ENCODE measurements around the gene MTARC2.

- TF ChIP-seq, protein P1, sequence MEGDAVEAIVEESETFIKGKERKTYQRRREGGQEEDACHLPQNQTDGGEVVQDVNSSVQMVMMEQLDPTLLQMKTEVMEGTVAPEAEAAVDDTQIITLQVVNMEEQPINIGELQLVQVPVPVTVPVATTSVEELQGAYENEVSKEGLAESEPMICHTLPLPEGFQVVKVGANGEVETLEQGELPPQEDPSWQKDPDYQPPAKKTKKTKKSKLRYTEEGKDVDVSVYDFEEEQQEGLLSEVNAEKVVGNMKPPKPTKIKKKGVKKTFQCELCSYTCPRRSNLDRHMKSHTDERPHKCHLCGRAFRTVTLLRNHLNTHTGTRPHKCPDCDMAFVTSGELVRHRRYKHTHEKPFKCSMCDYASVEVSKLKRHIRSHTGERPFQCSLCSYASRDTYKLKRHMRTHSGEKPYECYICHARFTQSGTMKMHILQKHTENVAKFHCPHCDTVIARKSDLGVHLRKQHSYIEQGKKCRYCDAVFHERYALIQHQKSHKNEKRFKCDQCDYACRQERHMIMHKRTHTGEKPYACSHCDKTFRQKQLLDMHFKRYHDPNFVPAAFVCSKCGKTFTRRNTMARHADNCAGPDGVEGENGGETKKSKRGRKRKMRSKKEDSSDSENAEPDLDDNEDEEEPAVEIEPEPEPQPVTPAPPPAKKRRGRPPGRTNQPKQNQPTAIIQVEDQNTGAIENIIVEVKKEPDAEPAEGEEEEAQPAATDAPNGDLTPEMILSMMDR (IDR thresholded peaks at IDR 0.05) = no peak
- TF ChIP-seq ZFX (IDR thresholded peaks at IDR 0.05; ENCODE audit: borderline replicate concordance) = no peak
These were observed 39.0 kb upstream of the MTARC2 start for GRCh38 chr1:220708936-220709801.

All from 22Rv1 (cell line).